Ishikawa (cell line): ENCODE data around the gene LARP6.

Experiments
- CEBPB ChIP-seq: IDR thresholded peaks from 2 replicates; pipeline ENCODE4 v1.6.1; 2012
- CREB1 ChIP-seq: IDR thresholded peaks from 2 replicates; pipeline ENCODE4 v1.6.1; 2012; ENCODE audit warnings: low read depth
- EGR1 ChIP-seq: IDR thresholded peaks from 2 replicates; pipeline ENCODE4 v1.6.1; 2012
- EP300 ChIP-seq: IDR thresholded peaks from 2 replicates; pipeline ENCODE4 v1.6.1; 2012; ENCODE audit warnings: borderline replicate concordance
- FOXM1 ChIP-seq: IDR thresholded peaks from 2 replicates; pipeline ENCODE4 v1.6.1; 2012; ENCODE audit warnings: low read depth, borderline replicate concordance
- NFIC ChIP-seq: IDR thresholded peaks from 2 replicates; pipeline ENCODE4 v1.6.1; 2012
- RAD21 ChIP-seq: IDR thresholded peaks from 2 replicates; pipeline ENCODE4 v1.6.1; 2012; ENCODE audit warnings: low read depth
- TAF1 ChIP-seq: IDR thresholded peaks from 2 replicates; pipeline ENCODE4 v1.6.1; 2012; ENCODE audit warnings: low read depth, mild to moderate bottlenecking
- TCF12 ChIP-seq: IDR thresholded peaks from 2 replicates; pipeline ENCODE4 v1.6.1; 2012; ENCODE audit warnings: low read depth
- TEAD4 ChIP-seq: IDR thresholded peaks from 2 replicates; pipeline ENCODE4 v1.6.1; 2012
- YY1 ChIP-seq: IDR thresholded peaks from 2 replicates; pipeline ENCODE4 v1.6.1; 2012; ENCODE audit warnings: low read depth
- ZBTB7A ChIP-seq: IDR thresholded peaks from 2 replicates; pipeline ENCODE4 v1.6.1; 2012; ENCODE audit warnings: low read depth
- TF ChIP-seq, protein P1 (sequence below): IDR thresholded peaks from 2 replicates; pipeline ENCODE4 v1.6.1; 2012
- TF ChIP-seq, protein P2 (sequence below): IDR thresholded peaks from 2 replicates; pipeline ENCODE4 v1.6.1; 2012; ENCODE audit warnings: low read depth, mild to moderate bottlenecking
- TF ChIP-seq, protein P3 (sequence below): IDR thresholded peaks from 2 replicates; pipeline ENCODE4 v1.6.1; 2012

The LARP6 gene

DNA sequence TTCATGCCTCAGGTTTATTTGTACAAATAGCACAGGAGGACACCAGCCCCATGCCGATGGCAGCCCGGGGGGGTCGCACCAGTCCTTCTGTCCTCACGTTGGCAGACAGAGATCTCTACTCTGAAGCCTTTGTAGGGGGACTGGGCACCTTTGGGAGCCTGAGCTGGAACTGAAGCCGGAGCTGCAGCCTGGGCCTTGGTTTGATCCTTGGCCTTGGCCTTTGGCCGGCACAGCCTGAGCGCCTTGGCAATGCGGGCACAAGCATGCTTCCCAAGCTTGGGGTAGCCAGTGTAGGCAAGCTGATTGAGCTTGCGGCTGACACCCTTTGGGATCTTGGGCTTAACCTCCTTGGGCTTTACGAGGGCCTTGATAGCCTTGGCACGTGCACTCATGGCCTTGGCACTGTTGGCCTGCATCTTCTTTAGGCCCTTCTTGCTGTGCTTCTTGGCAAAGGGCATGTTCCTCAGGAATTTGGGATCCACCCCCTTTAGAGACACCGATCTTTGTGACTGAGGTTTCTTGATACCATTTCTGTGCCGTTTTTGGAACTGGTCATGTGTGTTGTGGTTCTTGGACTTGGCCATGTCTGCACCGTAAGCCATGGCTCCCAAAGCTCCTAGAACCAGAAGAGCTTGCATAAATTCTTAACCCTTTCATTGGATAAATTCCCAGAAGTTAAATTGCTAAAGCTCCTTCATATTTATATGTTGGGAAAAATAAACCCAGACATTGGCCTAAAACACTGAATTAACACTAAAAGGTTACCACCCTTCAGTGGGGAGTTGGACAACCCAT is 57.2 kb downstream of the LARP6 start:
- TF ChIP-seq FOXM1 (no peak), TEAD4 (peak; percentile 25; the same call in 1 of the 2 replicates), RAD21 (no peak), ZBTB7A (no peak), EGR1 (no peak)
- TF ChIP-seq, protein P1, sequence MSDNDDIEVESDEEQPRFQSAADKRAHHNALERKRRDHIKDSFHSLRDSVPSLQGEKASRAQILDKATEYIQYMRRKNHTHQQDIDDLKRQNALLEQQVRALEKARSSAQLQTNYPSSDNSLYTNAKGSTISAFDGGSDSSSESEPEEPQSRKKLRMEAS: 0 out of 2 replicates have a peak, but pooled peaks have one; percentile 43
- TF ChIP-seq, protein P2, sequence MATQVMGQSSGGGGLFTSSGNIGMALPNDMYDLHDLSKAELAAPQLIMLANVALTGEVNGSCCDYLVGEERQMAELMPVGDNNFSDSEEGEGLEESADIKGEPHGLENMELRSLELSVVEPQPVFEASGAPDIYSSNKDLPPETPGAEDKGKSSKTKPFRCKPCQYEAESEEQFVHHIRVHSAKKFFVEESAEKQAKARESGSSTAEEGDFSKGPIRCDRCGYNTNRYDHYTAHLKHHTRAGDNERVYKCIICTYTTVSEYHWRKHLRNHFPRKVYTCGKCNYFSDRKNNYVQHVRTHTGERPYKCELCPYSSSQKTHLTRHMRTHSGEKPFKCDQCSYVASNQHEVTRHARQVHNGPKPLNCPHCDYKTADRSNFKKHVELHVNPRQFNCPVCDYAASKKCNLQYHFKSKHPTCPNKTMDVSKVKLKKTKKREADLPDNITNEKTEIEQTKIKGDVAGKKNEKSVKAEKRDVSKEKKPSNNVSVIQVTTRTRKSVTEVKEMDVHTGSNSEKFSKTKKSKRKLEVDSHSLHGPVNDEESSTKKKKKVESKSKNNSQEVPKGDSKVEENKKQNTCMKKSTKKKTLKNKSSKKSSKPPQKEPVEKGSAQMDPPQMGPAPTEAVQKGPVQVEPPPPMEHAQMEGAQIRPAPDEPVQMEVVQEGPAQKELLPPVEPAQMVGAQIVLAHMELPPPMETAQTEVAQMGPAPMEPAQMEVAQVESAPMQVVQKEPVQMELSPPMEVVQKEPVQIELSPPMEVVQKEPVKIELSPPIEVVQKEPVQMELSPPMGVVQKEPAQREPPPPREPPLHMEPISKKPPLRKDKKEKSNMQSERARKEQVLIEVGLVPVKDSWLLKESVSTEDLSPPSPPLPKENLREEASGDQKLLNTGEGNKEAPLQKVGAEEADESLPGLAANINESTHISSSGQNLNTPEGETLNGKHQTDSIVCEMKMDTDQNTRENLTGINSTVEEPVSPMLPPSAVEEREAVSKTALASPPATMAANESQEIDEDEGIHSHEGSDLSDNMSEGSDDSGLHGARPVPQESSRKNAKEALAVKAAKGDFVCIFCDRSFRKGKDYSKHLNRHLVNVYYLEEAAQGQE: no peak

DNA sequence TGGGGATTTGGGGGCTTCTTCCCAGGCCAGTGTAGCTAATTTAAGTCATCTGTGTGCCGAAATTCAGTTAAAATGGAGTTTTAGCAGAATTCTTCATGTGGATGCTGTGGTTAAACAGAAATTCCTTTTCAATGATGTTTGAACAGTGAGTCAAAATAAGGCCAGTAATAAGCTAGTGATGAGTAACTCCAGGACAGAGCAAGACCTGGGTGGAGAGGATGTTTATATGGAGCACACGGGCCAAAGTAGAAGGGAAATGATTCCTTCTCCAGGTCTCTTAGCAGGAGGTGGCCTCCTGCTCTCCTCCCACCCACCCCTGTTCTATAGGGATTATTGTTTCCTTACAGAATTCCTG is 58.7 kb downstream of the LARP6 start:
- TF ChIP-seq TEAD4 (peak; percentile 21; the same call in 1 of the 2 replicates), TCF12 (no peak)

DNA sequence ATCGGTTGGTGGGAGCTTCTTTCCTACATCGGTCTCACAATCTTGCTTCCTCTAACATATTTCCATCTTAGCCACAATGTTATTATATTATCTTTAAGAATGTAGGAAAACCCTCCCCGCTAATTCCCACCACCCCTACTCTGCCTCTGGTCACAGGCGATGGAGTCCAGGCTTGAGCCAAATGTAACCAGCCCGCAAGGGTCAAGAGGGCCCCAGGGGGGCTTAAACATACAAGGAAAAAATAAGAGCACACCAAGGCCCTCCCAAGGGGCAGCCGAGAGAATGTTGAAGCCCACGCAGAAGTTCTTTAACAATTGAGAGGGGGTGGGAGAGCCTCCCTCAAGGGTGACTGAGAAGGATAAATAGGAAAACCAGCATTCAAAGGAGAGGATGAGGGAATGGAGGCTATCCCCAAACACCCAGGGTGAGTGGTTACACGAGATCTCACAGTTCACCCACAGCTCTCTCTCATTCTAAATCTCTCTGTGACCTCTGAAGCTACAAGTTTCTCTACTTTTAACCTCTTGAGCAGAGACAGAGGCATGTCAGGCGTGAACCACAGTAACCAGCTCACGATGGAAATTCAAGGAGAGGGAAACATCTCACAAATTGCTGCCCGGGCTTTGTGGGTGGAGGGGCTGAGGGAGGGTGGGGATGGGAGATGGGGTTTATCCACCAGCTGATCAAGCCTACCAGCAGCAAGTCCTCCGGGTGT is 59.2 kb downstream of the LARP6 start:
- no peak for TF ChIP-seq EP300
- no peak for TF ChIP-seq FOXM1
- TF ChIP-seq NFIC: no peak
- no peak for TF ChIP-seq CEBPB
- TF ChIP-seq, protein P1: no peak
- TF ChIP-seq TAF1: no peak
- no peak for TF ChIP-seq CREB1
- TF ChIP-seq EGR1: no peak
- TF ChIP-seq TCF12: no peak
- TF ChIP-seq, protein P3, sequence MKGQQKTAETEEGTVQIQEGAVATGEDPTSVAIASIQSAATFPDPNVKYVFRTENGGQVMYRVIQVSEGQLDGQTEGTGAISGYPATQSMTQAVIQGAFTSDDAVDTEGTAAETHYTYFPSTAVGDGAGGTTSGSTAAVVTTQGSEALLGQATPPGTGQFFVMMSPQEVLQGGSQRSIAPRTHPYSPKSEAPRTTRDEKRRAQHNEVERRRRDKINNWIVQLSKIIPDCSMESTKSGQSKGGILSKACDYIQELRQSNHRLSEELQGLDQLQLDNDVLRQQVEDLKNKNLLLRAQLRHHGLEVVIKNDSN: no peak
- TF ChIP-seq, protein P2: no peak
- no peak for TF ChIP-seq RAD21

DNA sequence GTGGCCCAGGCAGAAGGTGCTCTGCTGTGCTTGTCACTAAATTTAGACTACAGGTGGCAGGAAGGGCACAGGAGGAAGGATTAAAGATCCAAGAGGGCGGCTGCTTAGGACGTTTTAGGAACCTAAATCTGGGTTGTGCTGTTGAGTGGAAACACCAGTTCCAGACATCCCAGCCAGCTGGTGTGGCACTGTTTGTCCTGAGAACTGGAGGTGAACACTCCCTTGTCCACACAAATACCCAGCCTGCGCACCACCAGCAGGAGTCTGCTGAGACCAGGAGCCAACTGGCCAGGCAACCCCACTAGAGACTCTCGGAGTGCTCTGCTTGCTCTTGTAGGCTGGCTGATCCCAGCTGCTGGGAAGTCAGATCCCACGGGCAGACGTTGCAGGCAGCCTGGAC is 60.3 kb downstream of the LARP6 start:
- TF ChIP-seq TCF12 (no peak), ZBTB7A (no peak), CEBPB (no peak), TEAD4 (no peak), EP300 (no peak), EGR1 (no peak), NFIC (no peak), RAD21 (no peak), TAF1 (no peak)
- TF ChIP-seq, protein P2: no peak

DNA sequence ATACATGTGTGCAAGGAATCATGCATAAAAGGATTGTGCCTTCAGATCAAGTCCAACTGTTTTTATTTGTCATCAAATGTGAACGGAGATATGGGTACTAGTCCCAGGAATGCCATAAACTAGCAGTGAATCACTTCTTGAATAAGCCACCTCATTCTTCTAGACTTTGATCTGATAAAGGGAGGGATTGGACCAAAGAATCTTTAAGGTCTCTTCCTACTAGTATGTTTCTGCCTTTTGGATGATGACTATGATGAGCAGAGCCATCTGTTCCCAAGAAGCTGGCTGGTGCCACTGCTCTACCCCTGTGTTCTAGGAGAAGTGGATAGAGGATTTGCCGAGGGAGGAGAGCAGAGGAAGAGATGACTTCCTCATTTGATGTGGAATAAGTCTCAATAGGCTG is 61.8 kb downstream of the LARP6 start:
- TF ChIP-seq NFIC: no peak
- no peak for TF ChIP-seq CREB1
- TF ChIP-seq, protein P1: no peak
- TF ChIP-seq, protein P3: no peak
- TF ChIP-seq TEAD4: no peak
- no peak for TF ChIP-seq EP300
- no peak for TF ChIP-seq FOXM1
- TF ChIP-seq TCF12: no peak
- no peak for TF ChIP-seq CEBPB
- TF ChIP-seq ZBTB7A: no peak
- TF ChIP-seq RAD21: no peak
- TF ChIP-seq EGR1: no peak
- TF ChIP-seq YY1: no peak
- TF ChIP-seq TAF1: no peak
- TF ChIP-seq, protein P2: no peak
